OCI-LY1 (cell line): ENCODE data around the gene KIF13A.

Experiments used
- EZH2 ChIP-seq: fragments of 200-600 bp; sonication (generic), shearing (Covaris generic); IDR thresholded peaks from 2 replicates; pipeline ENCODE4 v1.8.0; 2017; ENCODE audit warnings: borderline replicate concordance, mixed run types, mild to moderate bottlenecking, antibody characterized with exemption, low read length, moderate library complexity, mixed read lengths
- TF ChIP-seq, protein P1 (sequence below): fragments of 200-600 bp; sonication (generic), shearing (Covaris generic); IDR thresholded peaks from 2 replicates; pipeline ENCODE4 v1.5.1; 2017; ENCODE audit warnings: mild to moderate bottlenecking, antibody characterized with exemption, low read length, moderate library complexity, mixed read lengths

DNA sequence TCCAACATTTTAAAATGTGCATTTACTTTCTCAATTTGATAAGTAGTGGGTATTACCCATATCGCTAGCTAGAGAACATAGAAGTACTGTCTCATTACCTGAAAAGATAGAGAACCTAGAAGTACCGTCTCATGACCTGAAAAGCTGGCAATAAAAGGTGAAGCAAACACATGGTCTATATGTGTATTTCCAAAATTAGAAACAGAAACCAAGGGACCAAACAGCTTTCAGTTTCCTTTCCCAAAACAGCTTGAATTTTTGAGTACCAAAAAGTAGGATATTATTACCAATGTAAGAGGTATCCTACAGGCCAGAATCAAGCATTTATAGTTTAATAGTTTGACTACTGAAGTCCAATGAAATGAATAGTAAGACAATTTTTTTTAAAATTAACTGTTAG, 77.2 kb downstream of the KIF13A start:
- TF ChIP-seq, protein P1, sequence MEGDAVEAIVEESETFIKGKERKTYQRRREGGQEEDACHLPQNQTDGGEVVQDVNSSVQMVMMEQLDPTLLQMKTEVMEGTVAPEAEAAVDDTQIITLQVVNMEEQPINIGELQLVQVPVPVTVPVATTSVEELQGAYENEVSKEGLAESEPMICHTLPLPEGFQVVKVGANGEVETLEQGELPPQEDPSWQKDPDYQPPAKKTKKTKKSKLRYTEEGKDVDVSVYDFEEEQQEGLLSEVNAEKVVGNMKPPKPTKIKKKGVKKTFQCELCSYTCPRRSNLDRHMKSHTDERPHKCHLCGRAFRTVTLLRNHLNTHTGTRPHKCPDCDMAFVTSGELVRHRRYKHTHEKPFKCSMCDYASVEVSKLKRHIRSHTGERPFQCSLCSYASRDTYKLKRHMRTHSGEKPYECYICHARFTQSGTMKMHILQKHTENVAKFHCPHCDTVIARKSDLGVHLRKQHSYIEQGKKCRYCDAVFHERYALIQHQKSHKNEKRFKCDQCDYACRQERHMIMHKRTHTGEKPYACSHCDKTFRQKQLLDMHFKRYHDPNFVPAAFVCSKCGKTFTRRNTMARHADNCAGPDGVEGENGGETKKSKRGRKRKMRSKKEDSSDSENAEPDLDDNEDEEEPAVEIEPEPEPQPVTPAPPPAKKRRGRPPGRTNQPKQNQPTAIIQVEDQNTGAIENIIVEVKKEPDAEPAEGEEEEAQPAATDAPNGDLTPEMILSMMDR: no peak
- no peak for TF ChIP-seq EZH2
